ENCODE data around the gene PSMB11. TPM values are rescaled to one million over a fixed set of nuclear protein-coding genes. Genes with fewer than 3 reads are reported as not detected.

Gene PSMB11
- total RNA-seq, 1 experiment from 2014 or later: not detected

DNA sequence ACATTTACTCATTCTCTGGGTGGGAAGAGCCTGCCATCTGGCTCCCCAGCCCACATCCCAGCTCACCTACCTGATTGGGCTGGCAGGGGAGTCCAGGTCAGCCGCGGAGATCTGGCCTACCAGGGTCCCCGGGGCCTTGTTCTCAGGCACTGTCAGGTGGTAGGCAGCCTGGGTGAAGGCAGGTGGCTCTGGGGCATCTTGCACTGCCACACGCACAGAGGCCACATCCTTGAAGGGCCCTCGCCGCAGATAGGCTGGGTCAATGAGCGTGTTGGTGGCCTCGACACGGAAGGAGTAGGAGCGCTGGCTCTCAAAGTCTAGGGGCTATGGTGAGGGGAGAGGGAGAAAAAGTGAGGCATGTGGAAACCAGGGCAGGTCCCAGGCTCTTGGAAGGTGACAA lies 11.4 kb downstream of the PSMB11 start:
- intact Hi-C loops (cut with micrococcal nuclease): no loop called here
- DNase-seq (ENCODE audit: low read depth, low spot score) (no peak), ATAC-seq (no peak)
- H2AFZ ChIP-seq (ENCODE audit: low read depth, low read length, poor library complexity, severe bottlenecking): no peak overlapping the region
- no peak overlapping the region for H3K4me2 ChIP-seq (ENCODE audit: low read length)
- H3K9me3 ChIP-seq (ENCODE audit: control insufficient read depth in 1 of 2, insufficient read depth in 1 of 2, low read depth in 1 of 2, low read length in 2 of 2): no peaks in the 10 kb centered on the region
- no peak overlapping the region for H3K27ac ChIP-seq (ENCODE audit: low read depth, low read length)
- H3K4me3 ChIP-seq (replicated peaks in 1 of 2; ENCODE audit: low read depth in 1 of 2, low read length in 2 of 2): no peak overlapping the region
- H3K27me3 ChIP-seq (ENCODE audit: insufficient read depth, low read length): no peaks in the 10 kb centered on the region
- TF ChIP-seq SRF (IDR thresholded peaks at IDR 0.05; ENCODE audit: low read depth): no peak
- no peak for TF ChIP-seq CEBPB (IDR thresholded peaks at IDR 0.05; ENCODE audit: low read depth)
- no peak for TF ChIP-seq JUND (IDR thresholded peaks at IDR 0.05)
- TF ChIP-seq ZFX (IDR thresholded peaks at IDR 0.05): no peak
- no peak for TF ChIP-seq YY1 (IDR thresholded peaks at IDR 0.05; ENCODE audit: extremely low read depth, insufficient replicate concordance, low read depth, low read length)
- TF ChIP-seq CBX3 (IDR thresholded peaks at IDR 0.05; ENCODE audit: low read depth): no peak
- TF ChIP-seq SIN3A (IDR thresholded peaks at IDR 0.05; ENCODE audit: low read depth): no peak
- TF ChIP-seq, protein P1, sequence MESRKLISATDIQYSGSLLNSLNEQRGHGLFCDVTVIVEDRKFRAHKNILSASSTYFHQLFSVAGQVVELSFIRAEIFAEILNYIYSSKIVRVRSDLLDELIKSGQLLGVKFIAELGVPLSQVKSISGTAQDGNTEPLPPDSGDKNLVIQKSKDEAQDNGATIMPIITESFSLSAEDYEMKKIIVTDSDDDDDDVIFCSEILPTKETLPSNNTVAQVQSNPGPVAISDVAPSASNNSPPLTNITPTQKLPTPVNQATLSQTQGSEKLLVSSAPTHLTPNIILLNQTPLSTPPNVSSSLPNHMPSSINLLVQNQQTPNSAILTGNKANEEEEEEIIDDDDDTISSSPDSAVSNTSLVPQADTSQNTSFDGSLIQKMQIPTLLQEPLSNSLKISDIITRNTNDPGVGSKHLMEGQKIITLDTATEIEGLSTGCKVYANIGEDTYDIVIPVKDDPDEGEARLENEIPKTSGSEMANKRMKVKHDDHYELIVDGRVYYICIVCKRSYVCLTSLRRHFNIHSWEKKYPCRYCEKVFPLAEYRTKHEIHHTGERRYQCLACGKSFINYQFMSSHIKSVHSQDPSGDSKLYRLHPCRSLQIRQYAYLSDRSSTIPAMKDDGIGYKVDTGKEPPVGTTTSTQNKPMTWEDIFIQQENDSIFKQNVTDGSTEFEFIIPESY (IDR thresholded peaks at IDR 0.05; ENCODE audit: extremely low read depth, insufficient replicate concordance, low read length): no peak
- no peak for TF ChIP-seq TCF7L2 (IDR thresholded peaks at IDR 0.05; ENCODE audit: borderline replicate concordance, extremely low read depth, insufficient read depth, insufficient read length)
- TF ChIP-seq ZNF274 (IDR thresholded peaks at IDR 0.05; ENCODE audit: low read depth, low read length): no peak
- TF ChIP-seq, protein P2, sequence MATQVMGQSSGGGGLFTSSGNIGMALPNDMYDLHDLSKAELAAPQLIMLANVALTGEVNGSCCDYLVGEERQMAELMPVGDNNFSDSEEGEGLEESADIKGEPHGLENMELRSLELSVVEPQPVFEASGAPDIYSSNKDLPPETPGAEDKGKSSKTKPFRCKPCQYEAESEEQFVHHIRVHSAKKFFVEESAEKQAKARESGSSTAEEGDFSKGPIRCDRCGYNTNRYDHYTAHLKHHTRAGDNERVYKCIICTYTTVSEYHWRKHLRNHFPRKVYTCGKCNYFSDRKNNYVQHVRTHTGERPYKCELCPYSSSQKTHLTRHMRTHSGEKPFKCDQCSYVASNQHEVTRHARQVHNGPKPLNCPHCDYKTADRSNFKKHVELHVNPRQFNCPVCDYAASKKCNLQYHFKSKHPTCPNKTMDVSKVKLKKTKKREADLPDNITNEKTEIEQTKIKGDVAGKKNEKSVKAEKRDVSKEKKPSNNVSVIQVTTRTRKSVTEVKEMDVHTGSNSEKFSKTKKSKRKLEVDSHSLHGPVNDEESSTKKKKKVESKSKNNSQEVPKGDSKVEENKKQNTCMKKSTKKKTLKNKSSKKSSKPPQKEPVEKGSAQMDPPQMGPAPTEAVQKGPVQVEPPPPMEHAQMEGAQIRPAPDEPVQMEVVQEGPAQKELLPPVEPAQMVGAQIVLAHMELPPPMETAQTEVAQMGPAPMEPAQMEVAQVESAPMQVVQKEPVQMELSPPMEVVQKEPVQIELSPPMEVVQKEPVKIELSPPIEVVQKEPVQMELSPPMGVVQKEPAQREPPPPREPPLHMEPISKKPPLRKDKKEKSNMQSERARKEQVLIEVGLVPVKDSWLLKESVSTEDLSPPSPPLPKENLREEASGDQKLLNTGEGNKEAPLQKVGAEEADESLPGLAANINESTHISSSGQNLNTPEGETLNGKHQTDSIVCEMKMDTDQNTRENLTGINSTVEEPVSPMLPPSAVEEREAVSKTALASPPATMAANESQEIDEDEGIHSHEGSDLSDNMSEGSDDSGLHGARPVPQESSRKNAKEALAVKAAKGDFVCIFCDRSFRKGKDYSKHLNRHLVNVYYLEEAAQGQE (IDR thresholded peaks at IDR 0.05; ENCODE audit: low read depth): no peak
- TF ChIP-seq, protein P3, sequence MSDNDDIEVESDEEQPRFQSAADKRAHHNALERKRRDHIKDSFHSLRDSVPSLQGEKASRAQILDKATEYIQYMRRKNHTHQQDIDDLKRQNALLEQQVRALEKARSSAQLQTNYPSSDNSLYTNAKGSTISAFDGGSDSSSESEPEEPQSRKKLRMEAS (IDR thresholded peaks at IDR 0.05): no peak
- no peak for TF ChIP-seq FOSL1 (IDR thresholded peaks at IDR 0.05; ENCODE audit: low read depth)
- no peak for TF ChIP-seq POLR2AphosphoS5 (IDR thresholded peaks at IDR 0.05; ENCODE audit: low read depth, low read length)
- no peak for TF ChIP-seq POLR2A (IDR thresholded peaks at IDR 0.05; ENCODE audit: borderline replicate concordance, extremely low read depth, insufficient read depth, insufficient read length)
- TF ChIP-seq EZH2phosphoT487 (IDR thresholded peaks at IDR 0.05; ENCODE audit: borderline replicate concordance): no peak
- TF ChIP-seq, protein P4, sequence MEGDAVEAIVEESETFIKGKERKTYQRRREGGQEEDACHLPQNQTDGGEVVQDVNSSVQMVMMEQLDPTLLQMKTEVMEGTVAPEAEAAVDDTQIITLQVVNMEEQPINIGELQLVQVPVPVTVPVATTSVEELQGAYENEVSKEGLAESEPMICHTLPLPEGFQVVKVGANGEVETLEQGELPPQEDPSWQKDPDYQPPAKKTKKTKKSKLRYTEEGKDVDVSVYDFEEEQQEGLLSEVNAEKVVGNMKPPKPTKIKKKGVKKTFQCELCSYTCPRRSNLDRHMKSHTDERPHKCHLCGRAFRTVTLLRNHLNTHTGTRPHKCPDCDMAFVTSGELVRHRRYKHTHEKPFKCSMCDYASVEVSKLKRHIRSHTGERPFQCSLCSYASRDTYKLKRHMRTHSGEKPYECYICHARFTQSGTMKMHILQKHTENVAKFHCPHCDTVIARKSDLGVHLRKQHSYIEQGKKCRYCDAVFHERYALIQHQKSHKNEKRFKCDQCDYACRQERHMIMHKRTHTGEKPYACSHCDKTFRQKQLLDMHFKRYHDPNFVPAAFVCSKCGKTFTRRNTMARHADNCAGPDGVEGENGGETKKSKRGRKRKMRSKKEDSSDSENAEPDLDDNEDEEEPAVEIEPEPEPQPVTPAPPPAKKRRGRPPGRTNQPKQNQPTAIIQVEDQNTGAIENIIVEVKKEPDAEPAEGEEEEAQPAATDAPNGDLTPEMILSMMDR (IDR thresholded peaks at IDR 0.05 in 2 of 3, conservative IDR thresholded peaks at IDR 0.05 in 1 of 3; ENCODE audit: borderline replicate concordance in 1 of 3, insufficient read depth in 1 of 3, low read depth in 2 of 3, low read length in 2 of 3): no peak
- no peak for TF ChIP-seq RAD21 (IDR thresholded peaks at IDR 0.05; ENCODE audit: low read depth)
- TF ChIP-seq ELF1 (IDR thresholded peaks at IDR 0.05; ENCODE audit: borderline replicate concordance, low read depth): no peak
- TF ChIP-seq EZH2 (IDR thresholded peaks at IDR 0.05): no peak
- no TSS peak for BruUV-seq (replicated peaks)
- 0 out of 4 replicates have a peak, but pooled peaks cover 0 to under 1% of the 10 kb centered on the region in 2 experiments for H3K36me3 ChIP-seq (ENCODE audit: control insufficient read depth in 1 of 2, insufficient read depth in 2 of 2, low read length in 2 of 2)
- no peaks in the 10 kb centered on the region for H3K9me2 ChIP-seq (ENCODE audit: insufficient read depth)
- H3K9ac ChIP-seq (ENCODE audit: low read length): no peak overlapping the region
- H4K20me1 ChIP-seq (ENCODE audit: insufficient read depth): no peaks in the 10 kb centered on the region
- peaks cover 12 to 24% of the 10 kb centered on the region in 2 experiments for H3K4me1 ChIP-seq (ENCODE audit: control insufficient read depth in 1 of 2, insufficient read depth in 2 of 2, low read length in 2 of 2)
- POLR2A ChIA-PET: no interaction called here
- RAD21 ChIA-PET (ENCODE audit: low non-redundant PET in 1 of 2, low total read pairs in 2 of 2, uncharacterized antibody in 2 of 2, unreplicated experiment in 2 of 2): no interaction called here
- H3K79me2 ChIP-seq (ENCODE audit: insufficient read depth, low read length): no peaks in the 10 kb centered on the region
- CTCF ChIA-PET: interaction anchor here (2.2 kb wide), 1 partner anchor 15 kb away, joined by 8 read pairs; no protein-coding TSS in a partner anchor
